Measurements from ENCODE around the gene COPZ2. TPM values are rescaled to one million over a fixed set of nuclear protein-coding genes. Genes with fewer than 3 reads are reported as not detected.

The COPZ2 gene
- total and polyA plus RNA-seq, 7 experiments from 2014 or later = 0.75 to 5.5 (median 1.1) TPM

GRCh38 chr17:47986520-47986919 is 51.1 kb downstream of the COPZ2 start:
- peak overlapping the region in 1 of 9 donors; percentile 48 for H3K27ac Mint-ChIP-seq
- Histone ChIP-seq H3K27ac (ENCODE audit: low read depth, low read length) (no peak overlapping the region), H3K9me3 (ENCODE audit: control insufficient read depth in 2 of 3, low read length in 3 of 3) (no peaks in the 10 kb centered on the region), H3K27me3 (ENCODE audit: control insufficient read depth in 2 of 2, insufficient read depth in 2 of 2, low read length in 2 of 2) (no peaks in the 10 kb centered on the region), H3K4me3 (ENCODE audit: low read length) (no peak overlapping the region), H3K4me1 (ENCODE audit: control insufficient read depth in 2 of 2, insufficient read depth in 2 of 2, low read length in 2 of 2) (peaks cover 0 to 5% of the 10 kb centered on the region in 2 donors), H3K36me3 (ENCODE audit: control insufficient read depth in 2 of 3, insufficient read depth in 3 of 3, low read length in 3 of 3) (peaks cover 0 to 26% (median 7%) of the 10 kb centered on the region in 3 experiments)
- peaks cover 0 to 6% (median 2%) of the 10 kb centered on the region in 5 donors for H3K36me3 Mint-ChIP-seq
- no peaks in the 10 kb centered on the region for H3K27me3 Mint-ChIP-seq
- CTCF ChIA-PET = interaction anchor here (0.6 to 1.5 kb wide), 2 partner anchors 9 to 36 kb away, joined by 3 to 10 read pairs; no protein-coding TSS in a partner anchor
- ATAC-seq (no peak), DNase-seq (no peak)
- no peak overlapping the region for H3K4me3 Mint-ChIP-seq
- POLR2A ChIA-PET = no interaction called here
- intact Hi-C loops (cut with micrococcal nuclease) = no loop called here
- peaks cover 0 to 17% (median 0%) of the 10 kb centered on the region in 7 donors for H3K4me1 Mint-ChIP-seq
- H3K9me3 Mint-ChIP-seq = no peaks in the 10 kb centered on the region

GRCh38 chr17:47983492-47984223 is 53.9 kb downstream of the COPZ2 start:
- Mint-ChIP-seq H3K27ac (no peak overlapping the region), H3K9me3 (no peaks in the 10 kb centered on the region), H3K36me3 (peaks cover 6 to 23% (median 8%) of the 10 kb centered on the region in 5 donors), H3K4me1 (peaks cover 0 to 13% (median 0%) of the 10 kb centered on the region in 7 donors), H3K4me3 (no peak overlapping the region), H3K27me3 (no peaks in the 10 kb centered on the region)
- ATAC-seq (no peak), DNase-seq (no peak)
- Histone ChIP-seq H3K4me3 (ENCODE audit: low read length) (no peak overlapping the region), H3K27me3 (ENCODE audit: control insufficient read depth in 2 of 2, insufficient read depth in 2 of 2, low read length in 2 of 2) (no peaks in the 10 kb centered on the region), H3K36me3 (ENCODE audit: control insufficient read depth in 2 of 3, insufficient read depth in 3 of 3, low read length in 3 of 3) (peaks cover 2 to 55% (median 13%) of the 10 kb centered on the region in 3 experiments), H3K27ac (ENCODE audit: low read depth, low read length) (no peak overlapping the region), H3K9me3 (ENCODE audit: control insufficient read depth in 2 of 3, low read length in 3 of 3) (no peaks in the 10 kb centered on the region), H3K4me1 (ENCODE audit: control insufficient read depth in 2 of 2, insufficient read depth in 2 of 2, low read length in 2 of 2) (peaks cover 0 to 5% of the 10 kb centered on the region in 2 donors)
- ChIA-PET POLR2A (interaction anchor here (1.8 kb wide), 1 partner anchor 13 kb away, joined by 4 read pairs; the partner anchor contains the start of gene CDK5RAP3), CTCF (no interaction called here)
- intact Hi-C loops (cut with micrococcal nuclease) = no loop called here

GRCh38 chr17:47982645-47983390 is 54.8 kb downstream of the COPZ2 start:
- peaks cover 6 to 24% (median 8%) of the 10 kb centered on the region in 5 donors for H3K36me3 Mint-ChIP-seq

GRCh38 chr17:47982091-47982617 is 55.4 kb downstream of the COPZ2 start:
- H3K36me3 Mint-ChIP-seq = peaks cover 6 to 29% (median 8%) of the 10 kb centered on the region in 5 donors
- H3K27me3 ChIP-seq (ENCODE audit: control insufficient read depth in 2 of 2, insufficient read depth in 2 of 2, low read length in 2 of 2) = no peaks in the 10 kb centered on the region
- intact Hi-C loops (cut with micrococcal nuclease) = no loop called here

More at GRCh38 chr17:47982645-47983390, 54.8 kb downstream of the COPZ2 start:
- Histone ChIP-seq H3K27ac (ENCODE audit: low read depth, low read length) (no peak overlapping the region), H3K4me1 (ENCODE audit: control insufficient read depth in 2 of 2, insufficient read depth in 2 of 2, low read length in 2 of 2) (peaks cover 0 to 5% of the 10 kb centered on the region in 2 donors), H3K4me3 (ENCODE audit: low read length) (no peak overlapping the region), H3K9me3 (ENCODE audit: control insufficient read depth in 2 of 3, low read length in 3 of 3) (no peaks in the 10 kb centered on the region), H3K36me3 (ENCODE audit: control insufficient read depth in 2 of 3, insufficient read depth in 3 of 3, low read length in 3 of 3) (peaks cover 6 to 63% (median 13%) of the 10 kb centered on the region in 3 experiments), H3K27me3 (ENCODE audit: control insufficient read depth in 2 of 2, insufficient read depth in 2 of 2, low read length in 2 of 2) (no peaks in the 10 kb centered on the region)
- CTCF ChIA-PET = interaction anchor here (1.5 kb wide), 1 partner anchor 98 kb away, joined by 3 read pairs; no protein-coding TSS in a partner anchor
- Mint-ChIP-seq H3K4me1 (peaks cover 0 to 10% (median 0%) of the 10 kb centered on the region in 7 donors), H3K4me3 (no peak overlapping the region), H3K27me3 (no peaks in the 10 kb centered on the region), H3K9me3 (no peaks in the 10 kb centered on the region), H3K27ac (peak overlapping the region in 1 of 9 donors; percentile 21)
- no peak for ATAC-seq
- POLR2A ChIA-PET = interaction anchor here (1.8 kb wide), 1 partner anchor 12 kb away, joined by 4 read pairs; the partner anchor contains the start of gene CDK5RAP3
- intact Hi-C loops (cut with micrococcal nuclease) = no loop called here
- no peak for DNase-seq

GRCh38 chr17:47981462-47981861 is 56.1 kb downstream of the COPZ2 start:
- Histone ChIP-seq H3K27me3 (ENCODE audit: control insufficient read depth in 2 of 2, insufficient read depth in 2 of 2, low read length in 2 of 2) (no peaks in the 10 kb centered on the region), H3K36me3 (ENCODE audit: control insufficient read depth in 2 of 3, insufficient read depth in 3 of 3, low read length in 3 of 3) (peaks cover 6 to 74% (median 17%) of the 10 kb centered on the region in 3 experiments), H3K4me1 (ENCODE audit: control insufficient read depth in 2 of 2, insufficient read depth in 2 of 2, low read length in 2 of 2) (peaks cover 0 to 5% of the 10 kb centered on the region in 2 donors), H3K27ac (ENCODE audit: low read depth, low read length) (no peak overlapping the region), H3K9me3 (ENCODE audit: control insufficient read depth in 2 of 3, low read length in 3 of 3) (no peaks in the 10 kb centered on the region), H3K4me3 (ENCODE audit: low read length) (no peak overlapping the region)
- Mint-ChIP-seq H3K27me3 (no peaks in the 10 kb centered on the region), H3K36me3 (peaks cover 6 to 33% (median 8%) of the 10 kb centered on the region in 5 donors), H3K9me3 (no peaks in the 10 kb centered on the region), H3K27ac (peak overlapping the region in 2 of 9 donors; percentile 25 to 32), H3K4me3 (no peak overlapping the region), H3K4me1 (peaks cover 0 to 10% (median 0%) of the 10 kb centered on the region in 7 donors)
- intact Hi-C loops (cut with micrococcal nuclease) = no loop called here
- ATAC-seq = no peak
- CTCF ChIA-PET = interaction anchor here (1.5 kb wide), 2 partner anchors 31 to 99 kb away, joined by 3 to 5 read pairs; no protein-coding TSS in a partner anchor
- POLR2A ChIA-PET = interaction anchor here (0.7 kb wide), 1 partner anchor 40 kb away, joined by 3 read pairs; the partner anchor contains the start of gene PNPO
- DNase-seq = no peak

More at GRCh38 chr17:47982091-47982617, 55.4 kb downstream of the COPZ2 start:
- CTCF ChIA-PET = interaction anchor here (1.5 kb wide), 1 partner anchor 98 kb away, joined by 3 read pairs; no protein-coding TSS in a partner anchor
- POLR2A ChIA-PET = interaction anchor here (1.8 kb wide), 1 partner anchor 11 kb away, joined by 4 read pairs; the partner anchor contains the start of gene CDK5RAP3
- Histone ChIP-seq H3K36me3 (ENCODE audit: control insufficient read depth in 2 of 3, insufficient read depth in 3 of 3, low read length in 3 of 3) (peaks cover 6 to 69% (median 17%) of the 10 kb centered on the region in 3 experiments), H3K9me3 (ENCODE audit: control insufficient read depth in 2 of 3, low read length in 3 of 3) (no peaks in the 10 kb centered on the region), H3K4me1 (ENCODE audit: control insufficient read depth in 2 of 2, insufficient read depth in 2 of 2, low read length in 2 of 2) (peaks cover 0 to 5% of the 10 kb centered on the region in 2 donors), H3K4me3 (ENCODE audit: low read length) (no peak overlapping the region), H3K27ac (ENCODE audit: low read depth, low read length) (no peak overlapping the region)
- H3K4me3 Mint-ChIP-seq = no peak overlapping the region
- no peaks in the 10 kb centered on the region for H3K9me3 Mint-ChIP-seq
- no peak for ATAC-seq
- no peak for DNase-seq
- no peaks in the 10 kb centered on the region for H3K27me3 Mint-ChIP-seq
- peaks cover 0 to 10% (median 0%) of the 10 kb centered on the region in 7 donors for H3K4me1 Mint-ChIP-seq
- H3K27ac Mint-ChIP-seq = no peak overlapping the region

GRCh38 chr17:47980541-47980940 is 57.1 kb downstream of the COPZ2 start:
- no peak for DNase-seq
- ATAC-seq = no peak
- H3K27ac ChIP-seq (ENCODE audit: low read depth, low read length) = no peak overlapping the region
- no peak overlapping the region for H3K4me3 ChIP-seq (ENCODE audit: low read length)
- H3K4me1 ChIP-seq (ENCODE audit: control insufficient read depth in 2 of 2, insufficient read depth in 2 of 2, low read length in 2 of 2) = peaks cover 0 to 5% of the 10 kb centered on the region in 2 donors
- peaks cover 0 to 10% (median 0%) of the 10 kb centered on the region in 7 donors for H3K4me1 Mint-ChIP-seq
- no peaks in the 10 kb centered on the region for H3K27me3 Mint-ChIP-seq
- peaks cover 6 to 84% (median 17%) of the 10 kb centered on the region in 3 experiments for H3K36me3 ChIP-seq (ENCODE audit: control insufficient read depth in 2 of 3, insufficient read depth in 3 of 3, low read length in 3 of 3)
- H3K9me3 Mint-ChIP-seq = no peaks in the 10 kb centered on the region
- no peaks in the 10 kb centered on the region for H3K27me3 ChIP-seq (ENCODE audit: control insufficient read depth in 2 of 2, insufficient read depth in 2 of 2, low read length in 2 of 2)
- ChIA-PET POLR2A (no interaction called here), CTCF (interaction anchor here (1.2 to 1.5 kb wide), 2 partner anchors 10 to 31 kb away, joined by 3 to 5 read pairs; no protein-coding TSS in a partner anchor)
- H3K27ac Mint-ChIP-seq = peak overlapping the region in 1 of 9 donors; percentile 65
- intact Hi-C loops (cut with micrococcal nuclease) = no loop called here
- H3K9me3 ChIP-seq (ENCODE audit: control insufficient read depth in 2 of 3, low read length in 3 of 3) = no peaks in the 10 kb centered on the region
- H3K4me3 Mint-ChIP-seq = no peak overlapping the region
- H3K36me3 Mint-ChIP-seq = peaks cover 8 to 38% (median 10%) of the 10 kb centered on the region in 5 donors
